WTC11 (cell line): ENCODE data around the gene ANKRD65. TPM values are rescaled to one million over a fixed set of nuclear protein-coding genes. Genes with fewer than 3 reads are reported as not detected.
A peak's percentile ranks its signal among the peaks of the same experiment; 100 is the strongest.

Experiments
- ARID4B ChIP-seq: sonication (generic); formaldehyde crosslinking; IDR thresholded peaks from 2 replicates; pipeline ENCODE4 v1.8.0; 2023; ENCODE audit warnings: missing genetic modification reagents, mild to moderate bottlenecking, borderline replicate concordance
- CBFB ChIP-seq: sonication (generic); formaldehyde crosslinking; IDR thresholded peaks from 2 replicates; pipeline ENCODE4 v1.8.1; 2022; ENCODE audit warnings: mild to moderate bottlenecking, low read depth, missing genetic modification reagents
- CREB1 ChIP-seq: sonication (generic); formaldehyde crosslinking; IDR thresholded peaks from 2 replicates; pipeline ENCODE4 v1.8.0; 2023; ENCODE audit warnings: mild to moderate bottlenecking, missing genetic modification reagents
- ESRRA ChIP-seq: sonication (generic); formaldehyde crosslinking; IDR thresholded peaks from 2 replicates; pipeline ENCODE4 v1.8.1; 2022; ENCODE audit warnings: mild to moderate bottlenecking, missing genetic modification reagents, borderline replicate concordance
- FOXK1 ChIP-seq: sonication (generic); formaldehyde crosslinking; IDR thresholded peaks from 2 replicates; pipeline ENCODE4 v1.8.0; 2022; ENCODE audit warnings: mild to moderate bottlenecking, moderate library complexity, missing genetic modification reagents
- FOXP1 ChIP-seq: sonication (generic); formaldehyde crosslinking; IDR thresholded peaks from 2 replicates; pipeline ENCODE4 v1.8.0; 2022; ENCODE audit warnings: missing genetic modification reagents, mild to moderate bottlenecking, moderate library complexity, borderline replicate concordance
- GTF2I ChIP-seq: fragments of 250-450 bp; sonication (Bioruptor Pico); conservative IDR thresholded peaks from 2 replicates; pipeline ENCODE4 v1.4.0; 2021; ENCODE audit warnings: mild to moderate bottlenecking
- IRF2 ChIP-seq: sonication (generic); formaldehyde crosslinking; IDR thresholded peaks from 2 replicates; pipeline ENCODE4 v1.8.0; 2022; ENCODE audit warnings: low read depth, missing genetic modification reagents, borderline replicate concordance
- NFYB ChIP-seq: sonication (generic); formaldehyde crosslinking; conservative IDR thresholded peaks from 2 replicates; pipeline ENCODE4 v1.8.0; 2022; ENCODE audit warnings: low read depth, missing genetic modification reagents
- NR2C2 ChIP-seq: sonication (generic); formaldehyde crosslinking; IDR thresholded peaks from 2 replicates; pipeline ENCODE4 v1.8.0; 2022; ENCODE audit warnings: mild to moderate bottlenecking, missing genetic modification reagents
- OVOL2 ChIP-seq: fragments of 250-450 bp; sonication (Bioruptor Pico); IDR thresholded peaks from 2 replicates; pipeline ENCODE4 v1.9.0; 2021; ENCODE audit warnings: mild to moderate bottlenecking, borderline replicate concordance
- PRDM15 ChIP-seq: sonication (generic); formaldehyde crosslinking; IDR thresholded peaks from 2 replicates; pipeline ENCODE4 v1.8.0; 2022; ENCODE audit warnings: missing genetic modification reagents
- RELA ChIP-seq: sonication (generic); formaldehyde crosslinking; IDR thresholded peaks from 2 replicates; pipeline ENCODE4 v1.8.1; 2022; ENCODE audit warnings: missing genetic modification reagents, mild to moderate bottlenecking, borderline replicate concordance
- SMAD4 ChIP-seq: sonication (generic); formaldehyde crosslinking; IDR thresholded peaks from 2 replicates; pipeline ENCODE4 v1.8.0; 2022; ENCODE audit warnings: mild to moderate bottlenecking, missing genetic modification reagents
- TEAD1 ChIP-seq: sonication (generic); formaldehyde crosslinking; IDR thresholded peaks from 2 replicates; pipeline ENCODE4 v1.8.0; 2022; ENCODE audit warnings: mild to moderate bottlenecking, missing genetic modification reagents
- ZBTB21 ChIP-seq: sonication (generic); formaldehyde crosslinking; IDR thresholded peaks from 2 replicates; pipeline ENCODE4 v1.8.1; 2023; ENCODE audit warnings: mild to moderate bottlenecking, missing genetic modification reagents, borderline replicate concordance
- ZNF121 ChIP-seq: sonication (generic); formaldehyde crosslinking; IDR thresholded peaks from 2 replicates; pipeline ENCODE4 v1.8.0; 2023; ENCODE audit warnings: missing genetic modification reagents
- ZNF138 ChIP-seq: sonication (generic); formaldehyde crosslinking; conservative IDR thresholded peaks from 2 replicates; pipeline ENCODE4 v1.8.1; 2022; ENCODE audit warnings: mild to moderate bottlenecking, moderate library complexity, missing genetic modification reagents
- ZNF263 ChIP-seq: sonication (generic); formaldehyde crosslinking; IDR thresholded peaks from 2 replicates; pipeline ENCODE4 v1.8.1; 2022; ENCODE audit warnings: low read depth, mild to moderate bottlenecking, moderate library complexity, missing genetic modification reagents
- ZNF396 ChIP-seq: fragments of 250-450 bp; sonication (Bioruptor Pico); IDR thresholded peaks from 2 replicates; pipeline ENCODE4 v1.8.0; 2021; ENCODE audit warnings: mild to moderate bottlenecking, moderate library complexity, borderline replicate concordance
- ZNF416 ChIP-seq: fragments of 250-450 bp; sonication (Bioruptor Pico); IDR thresholded peaks from 2 replicates; pipeline ENCODE4 v1.9.0; 2021; ENCODE audit warnings: mild to moderate bottlenecking, inconsistent platforms
- ZNF423 ChIP-seq: fragments of 250-450 bp; sonication (Bioruptor Pico); IDR thresholded peaks from 2 replicates; pipeline ENCODE4 v2.1.2; 2022; ENCODE audit warnings: mild to moderate bottlenecking, moderate library complexity
- total RNA-seq: library from RNA; stranded (reverse); gene quantifications from 3 replicates; pipeline ENCODE4 v1.2.3, GENCODE V29; 2021
- TF ChIP-seq, protein P1 (sequence below): sonication (generic); formaldehyde crosslinking; conservative IDR thresholded peaks from 2 replicates; pipeline ENCODE4 v1.8.1; 2023; ENCODE audit warnings: mild to moderate bottlenecking, low read depth, missing genetic modification reagents, moderate library complexity
- TF ChIP-seq, protein P2 (sequence below): sonication (generic); formaldehyde crosslinking; IDR thresholded peaks from 2 replicates; pipeline ENCODE4 v1.8.0; 2023; ENCODE audit warnings: missing genetic modification reagents
- TF ChIP-seq, protein P3 (sequence below): sonication (generic); formaldehyde crosslinking; IDR thresholded peaks from 2 replicates; pipeline ENCODE4 v1.8.0; 2022; ENCODE audit warnings: mild to moderate bottlenecking, missing genetic modification reagents
- TF ChIP-seq, protein P4 (sequence below): fragments of 250-450 bp; sonication (Bioruptor Pico); IDR thresholded peaks from 2 replicates; pipeline ENCODE4 v1.9.0; 2021; ENCODE audit warnings: mild to moderate bottlenecking

Gene ANKRD65
- total RNA-seq, 1 experiment from 2014 or later = 1.9 TPM

- peak; percentile 97 for TF ChIP-seq ARID4B
- no peak for TF ChIP-seq ZNF423
- no peak for TF ChIP-seq ZNF138
- peak; percentile 38; the same call in 1 of the 2 replicates for TF ChIP-seq NFYB (CRISPR knock-in tag)
- TF ChIP-seq FOXK1 (CRISPR knock-in tag) = peak; percentile 99
- TF ChIP-seq, protein P1, sequence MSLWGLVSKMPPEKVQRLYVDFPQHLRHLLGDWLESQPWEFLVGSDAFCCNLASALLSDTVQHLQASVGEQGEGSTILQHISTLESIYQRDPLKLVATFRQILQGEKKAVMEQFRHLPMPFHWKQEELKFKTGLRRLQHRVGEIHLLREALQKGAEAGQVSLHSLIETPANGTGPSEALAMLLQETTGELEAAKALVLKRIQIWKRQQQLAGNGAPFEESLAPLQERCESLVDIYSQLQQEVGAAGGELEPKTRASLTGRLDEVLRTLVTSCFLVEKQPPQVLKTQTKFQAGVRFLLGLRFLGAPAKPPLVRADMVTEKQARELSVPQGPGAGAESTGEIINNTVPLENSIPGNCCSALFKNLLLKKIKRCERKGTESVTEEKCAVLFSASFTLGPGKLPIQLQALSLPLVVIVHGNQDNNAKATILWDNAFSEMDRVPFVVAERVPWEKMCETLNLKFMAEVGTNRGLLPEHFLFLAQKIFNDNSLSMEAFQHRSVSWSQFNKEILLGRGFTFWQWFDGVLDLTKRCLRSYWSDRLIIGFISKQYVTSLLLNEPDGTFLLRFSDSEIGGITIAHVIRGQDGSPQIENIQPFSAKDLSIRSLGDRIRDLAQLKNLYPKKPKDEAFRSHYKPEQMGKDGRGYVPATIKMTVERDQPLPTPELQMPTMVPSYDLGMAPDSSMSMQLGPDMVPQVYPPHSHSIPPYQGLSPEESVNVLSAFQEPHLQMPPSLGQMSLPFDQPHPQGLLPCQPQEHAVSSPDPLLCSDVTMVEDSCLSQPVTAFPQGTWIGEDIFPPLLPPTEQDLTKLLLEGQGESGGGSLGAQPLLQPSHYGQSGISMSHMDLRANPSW (CRISPR knock-in tag) = no peak
- peak; percentile 97 for TF ChIP-seq TEAD1 (CRISPR knock-in tag)
- TF ChIP-seq GTF2I (CRISPR knock-in tag) = no peak
- peak; percentile 61; the same call in 1 of the 2 replicates for TF ChIP-seq RELA (CRISPR knock-in tag)
- TF ChIP-seq ESRRA (CRISPR knock-in tag) = peak; percentile 47; the same call in 1 of the 2 replicates
- TF ChIP-seq, protein P2, sequence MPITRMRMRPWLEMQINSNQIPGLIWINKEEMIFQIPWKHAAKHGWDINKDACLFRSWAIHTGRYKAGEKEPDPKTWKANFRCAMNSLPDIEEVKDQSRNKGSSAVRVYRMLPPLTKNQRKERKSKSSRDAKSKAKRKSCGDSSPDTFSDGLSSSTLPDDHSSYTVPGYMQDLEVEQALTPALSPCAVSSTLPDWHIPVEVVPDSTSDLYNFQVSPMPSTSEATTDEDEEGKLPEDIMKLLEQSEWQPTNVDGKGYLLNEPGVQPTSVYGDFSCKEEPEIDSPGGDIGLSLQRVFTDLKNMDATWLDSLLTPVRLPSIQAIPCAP (CRISPR knock-in tag) = peak; percentile 91
- no peak for TF ChIP-seq OVOL2 (CRISPR knock-in tag)
- no peak for TF ChIP-seq ZBTB21 (CRISPR knock-in tag)
- TF ChIP-seq, protein P3, sequence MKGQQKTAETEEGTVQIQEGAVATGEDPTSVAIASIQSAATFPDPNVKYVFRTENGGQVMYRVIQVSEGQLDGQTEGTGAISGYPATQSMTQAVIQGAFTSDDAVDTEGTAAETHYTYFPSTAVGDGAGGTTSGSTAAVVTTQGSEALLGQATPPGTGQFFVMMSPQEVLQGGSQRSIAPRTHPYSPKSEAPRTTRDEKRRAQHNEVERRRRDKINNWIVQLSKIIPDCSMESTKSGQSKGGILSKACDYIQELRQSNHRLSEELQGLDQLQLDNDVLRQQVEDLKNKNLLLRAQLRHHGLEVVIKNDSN (CRISPR knock-in tag) = peak; percentile 79
- TF ChIP-seq, protein P4, sequence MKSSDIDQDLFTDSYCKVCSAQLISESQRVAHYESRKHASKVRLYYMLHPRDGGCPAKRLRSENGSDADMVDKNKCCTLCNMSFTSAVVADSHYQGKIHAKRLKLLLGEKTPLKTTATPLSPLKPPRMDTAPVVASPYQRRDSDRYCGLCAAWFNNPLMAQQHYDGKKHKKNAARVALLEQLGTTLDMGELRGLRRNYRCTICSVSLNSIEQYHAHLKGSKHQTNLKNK (CRISPR knock-in tag) = no peak
- TF ChIP-seq IRF2 (CRISPR knock-in tag) = 0 out of 2 replicates have a peak, but pooled peaks have one; percentile 51
- no peak for TF ChIP-seq ZNF396 (CRISPR knock-in tag)
- peak; percentile 78; the same call in 1 of the 2 replicates for TF ChIP-seq CBFB (CRISPR knock-in tag)
- TF ChIP-seq PRDM15 (CRISPR knock-in tag) = no peak
- 0 out of 2 replicates have a peak, but pooled peaks have one; percentile 41 for TF ChIP-seq SMAD4 (CRISPR knock-in tag)
- TF ChIP-seq ZNF416 = no peak
- TF ChIP-seq CREB1 (CRISPR knock-in tag) = no peak; the same call in 1 of the 2 replicates
- 0 out of 2 replicates have a peak, but pooled peaks have one; percentile 13 for TF ChIP-seq ZNF121
- peak; percentile 100 for TF ChIP-seq NR2C2 (CRISPR knock-in tag)
- peak; percentile 93 for TF ChIP-seq FOXP1
- no peak for TF ChIP-seq ZNF263 (CRISPR knock-in tag)
These were observed 14.0 kb downstream of the ANKRD65 start, which contains the start of gene MRPL20 (continued) for GRCh38 chr1:1406821-1407635.
